HK-2 (cell line): ENCODE results near the gene FEV.

Experiments
- DNase-seq: peaks from one replicate; pipeline ENCODE4 v3.0.0-alpha.2; 2018; ENCODE audit not compliant: unreplicated experiment

The FEV gene

DNA sequence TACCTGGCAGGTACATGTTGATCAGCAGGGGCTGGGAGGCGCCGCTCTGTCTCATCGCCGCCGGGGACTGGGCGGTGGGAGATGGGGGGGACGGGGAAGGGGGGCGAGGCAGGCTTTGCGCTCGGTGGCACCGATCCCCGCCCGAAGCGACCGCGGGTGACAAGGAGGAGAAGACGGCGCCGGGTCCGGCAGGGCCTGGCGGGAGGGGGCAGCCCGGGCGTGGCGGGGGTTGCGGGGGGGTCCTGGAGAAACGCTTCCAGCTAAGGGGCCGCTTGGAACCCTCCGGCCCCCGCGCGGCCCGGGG is at the start of gene FEV:
FEV (minus strand) TSS at position 164 of the 304 bp plus-strand sequence; CDS start at position 55, 109 bp downstream.
- DNase-seq: no peak

DNA sequence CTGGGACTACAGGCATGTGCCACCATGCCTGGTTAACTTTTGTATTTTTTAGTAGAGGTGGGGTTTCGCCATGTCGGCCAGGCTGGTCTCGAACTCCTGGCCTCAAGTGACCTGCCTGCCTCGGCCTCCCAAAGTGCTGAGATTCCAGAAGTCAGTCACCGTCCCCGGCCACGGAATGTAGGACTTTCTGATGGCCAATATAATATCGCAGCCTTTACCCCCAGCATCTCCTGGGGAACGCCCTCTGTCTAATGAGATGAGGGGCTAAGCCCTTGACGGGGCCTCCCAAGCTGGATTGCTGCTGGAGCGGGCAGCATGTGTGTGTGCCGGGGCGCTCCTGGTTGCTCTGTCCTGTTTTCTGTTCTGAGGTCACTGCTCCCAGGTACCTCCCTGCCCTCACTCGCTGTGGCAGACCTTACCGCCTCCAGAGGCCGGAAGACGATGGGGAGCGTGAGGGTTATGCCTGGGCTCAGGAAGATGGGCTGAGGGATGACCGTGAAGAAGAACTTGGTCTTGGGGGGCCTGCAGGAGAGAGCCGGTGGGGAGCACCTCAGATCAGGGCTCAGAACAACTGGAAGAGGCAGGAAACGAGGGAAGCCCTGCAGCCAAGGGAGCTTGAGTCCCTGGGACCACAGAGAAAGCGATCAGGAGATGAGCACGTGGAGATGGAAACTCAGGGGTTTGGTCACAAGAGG is 47.2 kb upstream of the FEV start:
- no peak for DNase-seq

DNA sequence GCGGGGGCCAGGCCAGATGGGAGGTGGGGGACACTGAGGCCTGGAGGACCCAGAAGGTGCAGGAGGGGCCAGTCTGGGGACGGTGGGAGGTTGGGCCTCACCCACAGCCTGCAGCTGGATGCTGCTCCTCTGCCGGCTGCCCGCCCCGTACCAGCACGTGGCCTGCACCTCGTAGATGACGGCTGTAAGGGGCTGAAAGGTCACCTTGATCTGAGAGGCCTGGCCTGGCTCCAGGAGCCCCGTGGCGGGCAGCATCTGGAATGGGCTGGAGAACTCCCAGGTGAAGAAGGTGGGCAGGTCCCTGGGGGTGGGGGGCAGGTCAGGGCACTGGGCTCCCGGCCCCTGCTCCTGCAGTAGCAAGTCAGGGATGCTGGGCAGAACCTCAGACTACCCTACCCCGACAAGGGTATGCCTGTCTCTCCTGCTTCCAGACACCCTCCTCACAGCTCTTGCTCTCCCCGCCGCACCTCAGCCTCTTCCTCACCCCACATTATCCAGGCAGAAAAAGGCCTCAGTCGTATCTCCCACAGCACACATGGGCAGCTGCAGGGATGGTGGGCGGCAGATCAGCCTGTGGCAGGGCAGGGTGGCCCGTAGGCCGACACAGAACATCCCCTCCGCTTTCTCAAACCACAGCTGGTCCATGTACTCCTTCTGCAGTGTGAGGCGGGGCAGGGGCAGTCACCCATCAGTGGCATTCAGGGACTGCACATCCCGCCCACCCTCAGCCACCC is 46.2 kb upstream of the FEV start:
- DNase-seq: no peak

DNA sequence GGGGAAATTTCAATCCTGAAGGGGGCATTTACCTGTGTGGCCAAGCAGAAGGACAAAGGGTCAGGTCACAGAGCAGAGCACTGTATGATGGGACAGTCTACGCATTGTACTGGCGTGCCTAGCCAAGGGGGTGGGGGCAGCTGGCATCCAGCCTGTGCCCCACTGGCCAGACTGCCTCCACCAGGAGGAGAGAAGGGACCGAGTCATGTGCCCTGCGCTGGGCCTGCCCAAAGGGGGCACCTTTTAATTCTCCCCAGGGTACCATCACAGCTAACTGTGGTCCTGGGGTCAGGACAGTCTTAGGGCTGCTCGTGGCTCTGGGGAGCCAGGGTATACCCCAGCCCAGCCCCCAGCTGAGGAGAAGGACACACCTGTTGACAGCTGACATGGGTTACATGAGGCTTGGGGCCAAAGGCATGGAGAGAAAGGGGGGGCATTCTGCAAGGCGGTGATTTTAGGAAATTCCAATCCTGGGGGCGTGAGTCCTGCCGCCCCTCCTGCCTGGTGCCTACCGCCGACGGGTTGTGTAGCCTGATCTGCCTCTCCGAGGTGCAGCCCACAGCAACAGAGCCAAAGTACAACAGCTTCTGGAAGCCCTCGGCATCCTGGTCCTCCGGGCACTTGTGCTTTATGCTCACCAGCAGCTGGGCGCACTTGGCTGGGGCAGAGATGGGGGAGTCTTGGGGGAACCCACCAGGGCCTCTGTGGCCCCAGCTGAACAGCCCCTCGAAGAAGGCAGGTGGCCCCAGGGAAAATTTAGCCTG is 45.4 kb upstream of the FEV start:
- no peak for DNase-seq

DNA sequence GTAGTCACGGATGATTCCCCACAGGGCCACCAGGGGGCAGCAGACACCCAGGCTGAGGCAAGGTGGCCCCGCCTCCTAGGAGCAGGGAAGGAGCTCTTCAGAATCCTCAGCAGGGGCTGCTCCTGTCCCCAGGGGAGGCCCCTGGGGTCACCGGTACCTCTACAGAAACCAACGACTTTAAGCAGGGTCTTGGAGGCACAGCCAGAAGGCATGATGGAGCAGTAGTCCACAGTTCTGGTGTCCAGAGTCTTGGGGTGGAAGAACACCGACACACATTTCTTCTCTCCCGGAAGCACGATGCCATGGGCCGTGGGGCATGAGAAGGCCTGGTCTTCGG is 44.8 kb upstream of the FEV start:
- DNase-seq: peak; percentile 84

DNA sequence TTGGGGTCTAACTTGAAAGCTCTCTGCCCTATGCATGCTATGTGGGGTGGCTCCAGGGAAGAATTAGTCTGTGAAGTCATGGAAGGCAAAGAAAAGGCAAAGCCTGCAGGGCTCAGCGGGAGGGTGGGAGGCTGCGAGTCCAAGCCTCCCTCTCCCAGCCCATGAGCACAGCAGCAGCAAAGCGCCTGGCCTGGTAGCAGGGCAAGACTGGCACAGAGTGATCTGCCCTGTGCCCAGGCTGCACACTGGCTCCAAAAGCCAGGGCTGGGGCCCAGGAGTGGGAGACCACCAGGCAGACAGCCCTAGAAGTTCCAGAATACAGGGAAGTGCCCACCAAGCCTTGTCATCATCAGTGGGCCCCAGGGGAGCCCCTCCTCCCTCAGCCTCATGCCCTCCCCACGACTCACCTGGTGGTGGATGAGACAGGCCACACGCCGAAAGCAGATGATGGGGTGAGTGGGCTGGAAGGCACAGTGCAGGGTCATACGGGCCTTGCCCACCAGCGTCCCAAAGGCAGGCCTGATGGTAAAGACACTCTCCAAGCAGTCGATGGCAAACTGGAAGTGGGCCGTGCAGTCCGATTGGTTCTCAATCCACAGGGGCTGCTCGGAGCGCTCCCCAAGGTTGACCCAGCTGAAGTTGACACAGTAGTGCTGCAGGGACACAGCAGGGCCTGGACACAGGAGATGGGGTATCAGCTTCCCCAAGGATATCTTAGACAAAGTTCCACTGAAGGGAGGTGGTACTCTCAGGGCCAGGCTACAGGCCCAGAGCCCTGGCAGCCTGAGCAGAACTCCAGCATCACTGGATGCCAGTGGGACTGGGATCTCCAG is 44.2 kb upstream of the FEV start:
- no peak for DNase-seq

DNA sequence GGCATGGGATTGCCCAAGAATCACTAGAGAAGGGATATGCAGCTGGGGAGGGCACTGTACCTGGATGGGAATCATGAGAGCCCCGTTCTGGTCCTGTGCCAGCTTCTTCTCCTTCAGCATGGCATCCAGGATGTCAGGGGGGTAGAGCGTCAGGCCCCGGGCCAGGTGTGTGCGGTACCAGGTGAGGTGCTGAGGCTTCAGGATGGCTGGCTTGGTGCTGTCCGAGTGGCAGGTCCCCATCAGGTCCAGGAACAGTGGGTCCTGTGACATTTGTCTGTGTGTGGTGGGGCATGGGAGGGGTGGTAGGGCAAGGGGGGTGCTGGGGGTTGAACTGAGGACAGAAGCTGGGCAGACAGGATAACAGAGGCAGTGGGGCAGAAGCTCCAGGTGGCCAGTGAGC is 43.2 kb upstream of the FEV start:
- DNase-seq: no peak

DNA sequence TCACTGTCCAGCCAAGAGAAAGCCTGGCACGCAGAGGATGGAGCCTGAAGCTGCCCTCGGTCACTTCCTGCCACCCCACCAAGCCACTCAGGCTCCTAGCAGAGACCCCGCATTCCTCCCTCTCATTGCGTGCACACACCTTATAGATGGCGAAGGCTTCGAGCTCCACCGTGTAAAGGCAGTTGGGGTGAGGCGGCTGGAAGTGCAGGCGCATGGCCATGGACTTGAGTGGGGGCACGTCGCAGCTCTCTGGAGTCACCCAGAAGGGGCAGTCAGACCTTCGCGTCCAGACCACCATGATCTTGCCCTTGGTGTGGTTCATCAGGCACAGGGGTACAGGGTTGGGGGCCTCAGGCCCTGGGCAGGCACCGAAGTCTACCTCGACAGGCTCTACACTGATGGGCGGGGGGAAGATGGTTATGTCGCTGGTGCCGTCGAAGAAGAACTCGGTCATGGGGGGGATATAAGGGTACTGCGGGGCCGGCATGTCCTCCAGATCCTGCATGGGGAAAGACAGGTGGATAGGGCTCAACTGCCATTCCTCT is 42.6 kb upstream of the FEV start:
- no peak for DNase-seq

DNA sequence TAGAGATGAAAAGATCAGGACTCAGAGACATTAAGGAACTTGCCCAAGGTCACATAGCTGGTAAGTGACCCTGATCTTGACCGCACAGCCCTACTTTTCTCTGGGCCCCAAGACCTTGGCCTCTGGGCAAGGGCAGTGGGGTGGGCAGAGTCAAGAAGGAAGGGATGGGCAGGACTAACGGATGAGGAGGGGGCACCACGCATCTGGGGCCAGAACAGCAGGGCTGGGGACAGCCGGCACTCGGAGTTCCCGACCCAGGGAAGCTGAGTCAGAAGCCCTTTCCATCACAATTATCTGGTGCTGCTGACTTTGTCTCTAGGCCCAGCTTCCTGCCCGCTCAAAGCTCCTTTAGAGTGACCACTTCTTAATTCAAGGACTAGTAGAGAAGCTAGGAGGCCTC is 42.0 kb upstream of the FEV start:
- DNase-seq: no peak

DNA sequence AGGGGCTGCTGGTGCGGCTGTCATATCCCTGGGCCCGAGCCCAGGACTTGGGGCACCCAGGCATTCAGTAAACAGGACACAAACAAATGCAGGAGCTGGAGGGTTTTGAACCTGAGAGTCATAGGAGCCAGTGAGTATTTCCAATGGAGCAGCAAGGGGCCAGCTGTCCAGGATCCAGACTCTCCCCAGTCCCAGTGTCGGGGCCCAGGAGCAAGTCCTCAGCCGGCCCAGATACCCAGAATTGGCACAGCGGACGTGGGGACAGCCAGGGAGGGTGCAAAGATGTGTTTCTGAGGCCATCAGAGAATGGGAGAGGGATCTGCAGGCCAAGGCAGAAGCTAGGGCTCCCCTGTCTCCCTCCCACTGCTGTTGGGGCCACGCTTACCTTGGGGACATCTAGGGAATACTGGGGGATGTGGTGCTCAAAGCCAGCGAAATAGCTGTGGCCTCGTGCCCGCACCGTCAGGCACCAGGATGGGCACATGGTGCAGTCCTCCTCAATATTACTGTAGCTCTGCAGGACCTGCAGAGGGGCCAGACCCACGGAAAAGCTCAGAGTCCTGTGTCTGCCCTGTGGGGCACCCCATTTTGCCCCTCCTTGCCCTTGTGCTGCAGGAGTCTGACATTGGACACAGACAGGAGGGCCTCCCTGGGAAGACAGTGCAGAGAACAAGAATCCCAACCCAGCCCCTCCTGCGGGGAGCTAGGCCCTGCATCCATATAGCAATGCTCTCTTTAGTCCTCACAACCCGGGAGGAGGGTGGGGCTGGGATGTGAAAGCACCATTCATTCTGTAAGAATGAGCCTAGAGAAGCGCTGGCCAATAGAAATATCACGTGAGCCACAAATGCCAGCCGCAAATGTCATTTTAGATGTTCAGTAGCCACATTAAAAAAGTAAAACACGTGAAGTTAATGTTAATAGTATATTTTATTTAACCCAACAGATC is 40.9 kb upstream of the FEV start:
- DNase-seq: no peak

DNA sequence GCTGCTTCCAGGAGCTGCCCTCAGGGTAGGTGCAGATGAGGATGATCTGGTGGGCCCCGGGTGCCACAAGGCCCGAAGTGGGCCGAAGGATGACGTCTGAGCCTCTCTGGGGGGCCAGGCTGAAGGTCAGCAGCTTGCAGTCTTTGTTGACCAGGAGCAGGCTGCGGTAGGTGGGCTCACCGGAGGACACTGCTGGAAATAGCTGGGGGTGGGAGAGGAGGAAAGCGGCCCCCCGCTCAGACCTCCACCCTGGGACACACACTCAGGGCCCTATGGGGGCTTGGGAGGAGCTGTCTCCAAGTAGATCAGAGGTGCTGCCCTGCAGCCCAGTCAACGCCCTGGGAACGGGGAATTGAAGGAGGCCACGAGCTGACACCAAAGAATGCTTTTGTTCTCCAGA is 39.1 kb upstream of the FEV start:
- no peak for DNase-seq

DNA sequence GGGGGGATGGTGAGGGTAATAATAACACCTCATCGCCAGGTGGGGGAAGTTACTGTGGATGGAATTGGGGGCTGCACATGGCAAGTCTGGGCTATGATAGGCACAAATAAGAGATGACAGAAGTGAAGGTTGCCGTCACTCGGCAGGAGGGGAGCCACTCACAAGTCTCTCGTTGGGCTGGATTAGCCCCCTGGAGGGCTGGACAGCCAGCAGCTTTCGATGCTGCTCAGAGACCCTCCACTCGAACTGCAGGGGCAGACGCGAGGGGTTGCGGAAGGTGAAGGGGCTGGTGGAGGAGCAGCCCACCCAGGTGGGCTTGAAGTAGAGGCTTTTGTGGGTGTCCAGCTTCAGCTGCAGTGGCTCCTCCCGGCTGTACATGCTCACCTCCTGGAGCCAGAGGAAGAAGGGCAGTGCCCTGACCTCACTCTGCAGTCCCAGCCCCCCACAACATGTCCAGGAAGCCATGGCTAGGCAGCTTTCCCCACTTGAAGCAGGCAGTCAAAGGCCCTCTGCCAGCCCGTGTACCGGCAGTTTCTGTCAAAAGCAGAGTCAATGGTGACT is 38.1 kb upstream of the FEV start:
- DNase-seq: no peak

DNA sequence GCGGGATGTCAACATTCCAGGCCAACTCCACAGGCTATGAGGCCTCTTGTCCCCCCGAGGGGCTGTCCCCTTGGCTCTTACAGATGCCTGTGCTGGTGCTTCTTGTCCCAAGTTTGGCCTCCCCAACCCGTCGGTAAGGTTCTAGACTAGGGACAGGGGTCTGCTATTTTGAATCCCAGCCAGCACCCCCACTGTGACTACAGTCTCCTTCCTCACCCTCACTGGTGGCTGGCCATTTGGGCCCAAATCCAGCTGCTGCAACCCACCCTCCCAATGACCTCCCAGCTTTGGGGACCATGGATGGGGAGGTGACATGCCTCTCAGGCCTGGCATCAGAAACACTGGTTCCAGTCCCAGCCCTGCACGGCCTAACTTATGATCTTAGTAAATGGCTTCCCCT is 37.6 kb upstream of the FEV start:
- DNase-seq: no peak

DNA sequence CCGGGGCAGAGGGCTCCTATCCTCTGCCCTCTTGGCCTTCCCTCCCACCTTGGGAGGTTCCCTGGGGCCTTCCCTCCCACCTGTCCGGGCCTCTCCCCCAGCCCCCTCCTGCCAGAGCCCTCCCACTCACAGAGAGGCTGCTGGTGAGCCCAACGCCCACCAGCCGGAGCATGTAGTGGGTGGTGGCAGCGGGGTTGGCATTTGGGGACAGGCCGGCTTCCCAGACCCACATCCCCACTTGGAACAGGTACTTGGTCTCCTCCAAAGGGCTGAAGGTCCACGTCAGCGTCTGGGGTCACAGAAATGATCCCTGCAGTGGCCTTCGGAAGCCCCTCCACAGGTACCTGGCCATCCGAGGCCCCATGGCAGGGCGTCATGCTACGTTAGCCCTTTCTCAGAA is 37.1 kb upstream of the FEV start:
- no peak for DNase-seq

DNA sequence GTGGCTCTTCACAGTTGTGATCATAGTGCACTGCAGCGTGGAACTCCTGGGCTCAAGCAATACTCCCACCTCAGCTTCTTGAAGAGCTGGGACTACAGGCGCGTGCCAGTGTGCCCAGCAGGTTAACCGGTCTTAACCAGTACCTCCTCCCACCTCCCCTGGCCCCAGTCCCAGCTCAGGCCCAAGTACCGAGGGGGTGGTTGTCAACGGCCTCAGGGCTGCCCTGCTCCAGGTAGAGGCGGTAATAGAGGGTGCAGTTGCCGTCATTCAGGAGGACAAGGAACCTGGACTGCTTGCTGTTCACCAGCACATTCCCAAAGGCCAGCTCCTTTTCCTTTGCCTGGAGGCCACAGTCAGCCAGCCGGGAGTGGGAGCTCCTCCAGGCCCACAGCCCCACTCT is 36.6 kb upstream of the FEV start:
- DNase-seq: no peak

DNA sequence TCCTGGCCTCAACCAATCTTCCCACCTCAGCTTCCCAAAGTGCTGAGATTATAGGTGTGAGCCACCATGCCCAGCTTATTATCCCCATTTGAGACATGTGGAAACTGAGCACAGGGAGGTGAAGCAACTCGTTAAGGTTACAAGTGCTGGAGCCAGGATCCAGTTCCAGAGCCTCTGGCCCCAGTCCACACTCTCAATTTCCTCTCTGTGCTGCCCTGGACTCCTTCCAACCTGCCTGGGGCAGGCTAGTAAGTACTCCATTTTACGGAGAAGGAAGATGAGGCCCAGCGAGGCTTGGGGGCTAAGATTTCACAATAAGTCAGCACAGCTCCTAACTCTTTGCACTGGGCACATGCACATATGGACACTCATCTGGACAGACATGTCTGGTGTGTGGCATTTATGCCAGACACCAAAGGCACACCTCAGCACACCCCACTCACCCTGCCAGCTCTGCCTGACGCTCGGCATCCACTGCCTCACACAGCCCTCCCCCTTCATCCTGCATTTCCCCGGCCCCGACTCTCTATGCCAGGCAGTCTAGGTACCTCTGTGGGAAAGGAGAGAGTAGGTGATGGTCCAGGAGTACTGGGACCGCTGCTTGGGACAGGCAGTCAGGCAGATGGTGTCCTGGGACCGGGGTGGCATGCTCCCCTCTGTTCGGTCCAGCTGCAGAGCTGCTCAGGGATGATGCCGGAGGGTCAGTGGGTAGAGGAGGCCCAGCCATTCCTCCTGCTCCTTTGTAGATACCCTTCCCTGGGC is 35.8 kb upstream of the FEV start:
- no peak for DNase-seq

DNA sequence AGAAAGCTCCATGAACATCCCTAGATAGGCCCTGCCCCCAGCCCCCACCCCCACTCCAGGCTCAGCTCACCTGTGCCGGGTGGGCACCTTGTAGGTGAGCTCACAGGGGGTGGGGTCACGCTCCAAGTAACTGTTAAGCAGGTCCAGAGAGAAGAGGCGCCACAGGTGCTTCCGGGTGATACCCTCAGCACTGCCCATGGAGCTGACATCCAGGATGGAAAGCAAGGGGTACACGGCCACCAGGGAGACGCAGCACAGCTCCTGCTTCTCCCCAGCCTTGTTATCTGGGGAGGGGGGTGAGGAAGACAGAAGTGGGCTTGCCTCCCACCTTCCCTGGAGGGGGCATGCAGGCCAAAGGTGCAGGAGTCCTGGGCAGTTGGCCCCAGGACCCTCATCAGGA is 34.5 kb upstream of the FEV start:
- DNase-seq: no peak

DNA sequence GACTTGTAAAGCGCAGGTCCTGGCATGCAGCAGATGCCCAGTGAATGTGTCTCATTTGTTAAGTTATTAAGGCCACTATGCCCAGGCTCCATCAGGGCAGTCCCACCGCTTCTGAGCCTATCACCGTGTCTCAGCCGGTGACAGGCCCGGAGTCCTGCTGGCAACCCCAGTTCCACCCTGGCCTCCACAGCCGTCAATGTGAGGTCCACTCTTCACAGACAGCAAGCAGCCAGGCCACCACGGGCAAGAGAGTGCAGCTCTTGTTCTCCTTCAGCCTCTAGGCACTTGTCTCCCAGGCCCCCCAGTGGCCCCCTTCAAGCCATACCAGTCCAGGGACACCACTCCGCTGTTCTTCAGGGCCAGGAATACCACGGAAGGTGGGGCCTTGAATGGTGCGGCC is 33.7 kb upstream of the FEV start:
- no peak for DNase-seq

DNA sequence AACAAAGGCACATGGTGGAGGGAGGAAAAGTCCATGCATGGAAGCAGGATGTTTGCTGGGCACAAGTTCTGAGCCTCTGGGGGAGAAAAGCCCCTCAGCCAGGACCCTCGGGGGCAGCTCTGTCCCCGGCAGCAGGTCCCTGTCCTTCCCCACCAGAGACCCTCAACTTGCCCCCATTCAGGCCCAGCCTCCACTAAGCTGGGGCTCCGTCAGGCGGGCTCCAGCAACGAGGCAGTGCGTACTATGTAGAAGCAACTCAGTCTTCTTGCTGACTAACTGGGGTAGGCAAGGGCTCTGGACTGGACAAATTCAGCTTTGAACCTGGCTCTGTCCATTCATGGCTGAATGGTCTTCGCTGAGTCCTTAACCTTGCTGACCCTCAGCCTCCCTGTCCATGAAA is 33.3 kb upstream of the FEV start:
- no peak for DNase-seq
